ENCODE measurements around the gene KCNK2.

The KCNK2 gene

GRCh38 chr1:215185067-215185620 lies 102.6 kb downstream of the KCNK2 start:
- DNase-seq (ENCODE audit: low read depth) = peak; percentile 64
- TF ChIP-seq CTCF (conservative IDR thresholded peaks at IDR 0.05; ENCODE audit: low read length) = no peak
- no peak overlapping the region for H3K4me3 ChIP-seq (ENCODE audit: low read length)

DNA sequence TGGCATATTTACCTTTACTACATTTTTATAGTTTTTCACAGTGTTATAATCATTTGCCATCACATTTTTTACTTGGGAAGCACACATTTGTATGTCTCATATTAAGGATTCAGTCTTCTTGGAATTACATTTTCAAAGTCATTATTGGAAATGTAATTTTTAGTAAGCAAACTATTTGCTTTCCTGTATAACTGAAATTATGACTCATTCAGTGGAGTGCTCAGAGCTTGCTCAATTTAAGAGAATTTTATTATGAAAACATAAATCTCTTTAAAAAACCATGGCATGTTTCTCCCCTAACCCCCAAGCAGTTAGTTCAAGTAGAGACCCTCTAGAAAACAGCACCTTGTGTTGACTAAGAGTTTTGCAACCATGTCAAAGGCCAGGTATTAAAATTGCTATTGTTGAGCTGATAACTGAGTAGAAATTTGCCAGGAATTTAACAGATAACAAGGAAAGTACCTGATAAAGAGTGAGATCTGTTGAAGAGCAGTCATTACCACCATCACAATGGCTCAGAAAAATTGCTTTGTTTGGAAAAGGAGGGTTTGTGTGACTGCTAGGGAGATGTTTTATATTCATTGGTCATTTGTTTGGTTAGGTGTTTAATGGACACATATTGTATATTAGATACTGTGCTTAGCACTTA lies 105.9 kb downstream of the KCNK2 start:
- no peak for TF ChIP-seq CTCF (conservative IDR thresholded peaks at IDR 0.05; ENCODE audit: low read length)
- H3K4me3 ChIP-seq (ENCODE audit: low read length) = no peak overlapping the region
- no peak for DNase-seq (ENCODE audit: low read depth)

DNA sequence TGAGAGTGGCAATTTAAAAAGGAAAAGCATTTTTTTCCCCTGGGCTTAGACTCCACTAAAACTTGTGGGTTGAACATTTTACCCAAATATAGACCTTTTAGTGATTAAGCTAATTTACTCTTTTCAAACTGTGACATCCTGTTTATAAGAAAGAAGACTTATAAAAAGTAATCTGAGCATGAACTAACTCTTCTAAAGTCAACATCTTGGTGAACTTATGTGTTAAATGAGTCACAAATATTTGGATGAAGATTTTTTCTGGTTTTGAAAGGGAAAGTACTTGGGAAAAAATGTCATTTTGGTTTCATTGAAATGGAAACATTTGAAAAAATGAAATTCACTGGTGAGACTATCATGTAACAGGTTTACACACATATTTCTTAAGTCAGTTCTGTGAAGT lies 109.8 kb downstream of the KCNK2 start:
- DNase-seq (ENCODE audit: low read depth) = peak; percentile 86
- no peak overlapping the region for H3K4me3 ChIP-seq (ENCODE audit: low read length)
- no peak for TF ChIP-seq CTCF (conservative IDR thresholded peaks at IDR 0.05; ENCODE audit: low read length)

- no peak for TF ChIP-seq CTCF (conservative IDR thresholded peaks at IDR 0.05; ENCODE audit: low read length)
- DNase-seq (ENCODE audit: low read depth) = peak; percentile 52
- no peak overlapping the region for H3K4me3 ChIP-seq (ENCODE audit: low read length)
Measured at GRCh38 chr1:215198021-215198420, 115.5 kb downstream of the KCNK2 start.

- no peak for TF ChIP-seq CTCF (conservative IDR thresholded peaks at IDR 0.05; ENCODE audit: low read length)
- no peak overlapping the region for H3K4me3 ChIP-seq (ENCODE audit: low read length)
- no peak for DNase-seq (ENCODE audit: low read depth)
Measured at GRCh38 chr1:215200121-215200520, 117.6 kb downstream of the KCNK2 start.

- TF ChIP-seq CTCF (conservative IDR thresholded peaks at IDR 0.05; ENCODE audit: low read length) = no peak
- H3K4me3 ChIP-seq (ENCODE audit: low read length) = no peak overlapping the region
- peak; percentile 13 for DNase-seq (ENCODE audit: low read depth)
Measured at GRCh38 chr1:215201283-215201682, 118.7 kb downstream of the KCNK2 start.

DNA sequence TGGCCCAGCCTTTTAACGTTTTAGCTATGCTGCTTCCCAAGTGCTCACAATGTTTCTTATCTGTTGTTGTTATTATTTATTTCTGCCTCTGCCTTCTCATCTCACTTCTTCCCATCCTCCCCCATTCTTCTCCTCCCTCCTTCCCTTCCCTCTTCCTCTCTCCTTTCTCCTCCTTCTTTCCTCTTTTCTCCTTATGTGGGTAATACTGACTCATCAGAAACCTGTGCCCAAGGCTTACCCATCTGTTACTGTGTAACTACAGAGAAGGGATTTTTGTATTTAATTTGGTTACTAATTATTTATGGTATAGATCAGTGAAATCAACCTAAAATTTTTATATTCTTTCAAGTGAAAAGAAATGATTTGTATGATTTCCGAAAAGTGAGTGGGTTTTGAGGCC lies 120.3 kb downstream of the KCNK2 start:
- no peak for TF ChIP-seq CTCF (conservative IDR thresholded peaks at IDR 0.05; ENCODE audit: low read length)

More for the DNA sequence above, 120.3 kb downstream of the KCNK2 start:
- no peak overlapping the region for H3K4me3 ChIP-seq (ENCODE audit: low read length)
- no peak for DNase-seq (ENCODE audit: low read depth)
